GM13977 (cell line): Measurements from ENCODE around the gene PGF.

Experiments used
- DNase-seq: peaks from one replicate; pipeline ENCODE4 v3.0.0; 2012; ENCODE audit warnings: low spot score
- in situ Hi-C: fragments of 300-500 bp; cut with MboI; formaldehyde crosslinking; loops from one replicate; pipeline ENCODE4 v1.12.0; 2022; ENCODE audit warnings: low sequenced_read_pairs, low pct_unique_long_range_greater_than_20kb, mixed read lengths, inconsistent platforms; ENCODE audit not compliant: unreplicated experiment
- TF ChIP-seq, protein P1 (sequence below): IDR thresholded peaks from 2 replicates; pipeline ENCODE4 v1.5.1; 2012; ENCODE audit warnings: mild to moderate bottlenecking, control low read depth; ENCODE audit not compliant: insufficient read depth; ENCODE audit errors: extremely low read depth, missing control alignments

The PGF gene

DNA sequence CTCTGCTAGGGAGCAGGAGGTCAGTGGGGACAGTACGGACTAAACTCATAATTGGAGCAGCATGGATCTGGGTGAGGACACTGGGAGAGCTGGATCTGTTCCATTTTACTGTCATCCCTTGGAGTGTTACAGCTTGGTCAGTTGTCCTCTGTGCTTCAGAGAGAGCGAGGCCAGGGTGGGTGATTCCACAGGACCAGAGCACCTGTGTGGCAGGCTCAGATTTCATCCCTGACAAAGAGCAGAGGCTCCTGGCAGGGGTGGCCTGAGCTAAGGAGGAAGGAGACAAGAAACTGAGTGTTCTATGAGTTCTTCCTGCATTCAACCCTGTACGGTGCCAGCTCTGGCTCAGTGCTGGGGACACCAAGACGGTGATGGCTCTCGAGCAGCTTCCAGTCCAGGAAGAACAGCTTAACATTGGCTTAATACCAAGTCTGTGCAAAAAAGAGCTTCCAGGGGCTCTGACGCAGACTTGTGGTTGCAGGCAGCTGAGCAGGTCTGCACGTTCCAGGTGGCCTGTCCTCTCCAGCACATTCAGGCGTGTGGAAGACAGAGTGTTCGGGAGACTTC, 8.4 kb upstream of the PGF start:
- TF ChIP-seq, protein P1, sequence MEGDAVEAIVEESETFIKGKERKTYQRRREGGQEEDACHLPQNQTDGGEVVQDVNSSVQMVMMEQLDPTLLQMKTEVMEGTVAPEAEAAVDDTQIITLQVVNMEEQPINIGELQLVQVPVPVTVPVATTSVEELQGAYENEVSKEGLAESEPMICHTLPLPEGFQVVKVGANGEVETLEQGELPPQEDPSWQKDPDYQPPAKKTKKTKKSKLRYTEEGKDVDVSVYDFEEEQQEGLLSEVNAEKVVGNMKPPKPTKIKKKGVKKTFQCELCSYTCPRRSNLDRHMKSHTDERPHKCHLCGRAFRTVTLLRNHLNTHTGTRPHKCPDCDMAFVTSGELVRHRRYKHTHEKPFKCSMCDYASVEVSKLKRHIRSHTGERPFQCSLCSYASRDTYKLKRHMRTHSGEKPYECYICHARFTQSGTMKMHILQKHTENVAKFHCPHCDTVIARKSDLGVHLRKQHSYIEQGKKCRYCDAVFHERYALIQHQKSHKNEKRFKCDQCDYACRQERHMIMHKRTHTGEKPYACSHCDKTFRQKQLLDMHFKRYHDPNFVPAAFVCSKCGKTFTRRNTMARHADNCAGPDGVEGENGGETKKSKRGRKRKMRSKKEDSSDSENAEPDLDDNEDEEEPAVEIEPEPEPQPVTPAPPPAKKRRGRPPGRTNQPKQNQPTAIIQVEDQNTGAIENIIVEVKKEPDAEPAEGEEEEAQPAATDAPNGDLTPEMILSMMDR, result no peak
- no peak for DNase-seq
- in situ Hi-C loops, result no loop called here

GRCh38 chr14:74963178-74963704, 7.8 kb upstream of the PGF start:
- TF ChIP-seq, protein P1, result no peak
- peak; percentile 50 for DNase-seq
- in situ Hi-C loops, result no loop called here

DNA sequence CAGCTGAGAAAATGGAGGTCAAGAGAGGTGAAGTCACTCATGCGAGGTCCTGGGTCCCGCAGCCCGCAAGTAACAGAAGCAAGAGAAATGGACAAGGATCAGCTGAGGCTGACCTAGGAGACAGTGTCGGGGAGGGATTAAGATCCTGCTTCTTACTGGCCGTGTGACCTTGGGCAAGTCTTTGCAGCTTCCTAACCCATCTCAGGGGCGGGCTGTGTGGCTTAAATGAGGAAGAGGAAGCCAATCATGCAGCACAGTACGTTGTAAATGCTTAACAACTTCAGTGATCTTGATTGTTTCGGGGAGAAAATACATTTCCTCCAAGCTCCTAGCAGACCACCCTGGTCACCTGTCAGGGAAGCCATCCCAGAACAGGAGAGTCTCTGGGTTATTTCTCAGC, 7.1 kb upstream of the PGF start:
- DNase-seq, result no peak
- TF ChIP-seq, protein P1, result no peak
- in situ Hi-C loops, result no loop called here

DNA sequence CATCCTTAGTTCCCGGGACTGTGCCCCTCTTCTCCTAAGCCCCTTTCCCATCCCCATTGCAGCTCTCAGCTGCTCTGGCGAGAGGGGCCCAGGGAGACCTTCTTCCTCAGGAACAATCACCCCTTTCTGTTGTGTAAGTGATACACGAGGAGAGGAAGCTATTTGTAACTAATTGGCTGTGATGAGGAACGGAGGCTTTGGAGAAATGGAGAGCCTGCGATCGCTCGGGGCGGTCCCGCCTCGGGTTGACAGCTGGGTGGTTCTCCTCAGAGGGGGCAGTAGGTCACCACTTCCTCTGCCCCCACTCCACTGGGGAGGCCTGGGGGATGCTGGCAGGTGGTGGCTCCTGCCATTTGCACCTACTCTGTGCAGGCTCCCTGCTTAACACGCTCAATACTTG, 6.6 kb upstream of the PGF start:
- in situ Hi-C loops, result no loop called here
- TF ChIP-seq, protein P1, result no peak
- DNase-seq, result no peak

DNA sequence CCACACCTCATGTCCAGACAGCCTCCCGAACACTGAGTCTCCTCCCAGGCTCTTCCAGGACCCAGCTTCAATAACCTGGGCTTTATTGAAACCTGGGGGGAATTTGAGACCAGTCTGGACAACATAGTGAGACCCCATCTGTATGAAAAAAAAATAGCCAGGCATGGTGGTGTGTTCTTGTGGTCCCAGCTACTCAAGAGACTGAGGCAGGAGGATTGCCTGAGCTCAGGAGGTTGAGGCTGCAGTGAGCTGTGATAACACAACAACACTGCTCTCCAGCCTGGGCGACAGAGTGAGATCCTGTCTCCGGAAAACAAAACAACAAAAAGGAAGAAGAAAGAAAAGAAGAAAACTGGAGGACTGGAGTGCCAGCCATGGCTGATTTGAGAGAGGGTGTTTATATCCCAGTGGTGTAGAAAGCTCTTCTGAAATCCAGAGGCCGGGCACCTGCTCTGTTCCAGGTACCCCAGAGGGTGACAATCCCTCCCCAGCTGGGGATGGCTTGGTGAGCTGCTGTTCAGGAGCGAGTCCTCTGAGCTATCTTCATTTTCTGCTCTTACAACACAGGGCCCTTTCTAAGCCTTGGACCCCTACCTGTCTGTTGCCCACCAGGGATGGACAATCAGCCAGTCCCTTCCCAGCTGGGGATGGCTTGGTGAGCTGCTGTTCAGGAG, 6.0 kb upstream of the PGF start:
- DNase-seq, result no peak
- in situ Hi-C loops, result no loop called here
- TF ChIP-seq, protein P1, result no peak

DNA sequence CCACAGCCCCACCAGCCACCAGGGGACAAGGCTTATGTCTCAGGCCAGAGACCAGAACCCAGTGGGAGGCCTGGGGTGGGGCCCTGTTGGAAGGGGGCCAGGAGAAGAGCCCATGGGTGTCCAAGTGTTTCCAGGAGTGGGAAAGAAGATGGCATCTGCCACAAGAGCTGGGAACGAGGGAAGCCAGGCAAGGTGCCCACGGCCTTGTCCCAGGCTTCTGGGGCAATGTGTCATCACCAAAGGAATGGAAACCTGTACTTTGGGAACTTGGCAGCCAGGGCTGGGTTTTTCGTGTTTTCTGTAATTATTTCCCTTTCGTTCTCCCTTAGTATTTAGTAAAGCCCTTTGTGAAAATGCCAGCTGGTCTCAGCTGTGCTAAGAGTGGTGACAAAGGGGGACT, 5.3 kb upstream of the PGF start:
- DNase-seq, result no peak
- TF ChIP-seq, protein P1, result no peak
- in situ Hi-C loops, result no loop called here
